GM19193 (cell line): ENCODE results near the gene LARGE2.

Source experiments
- POLR2A ChIP-seq: IDR thresholded peaks from 4 replicates; pipeline ENCODE4 v1.6.1; 2011; ENCODE audit not compliant: insufficient read depth, insufficient read length; ENCODE audit errors: extremely low read depth

LARGE2 gene

GRCh38 chr11:45930031-45930794 is 7.8 kb downstream of the LARGE2 start:
- no peak for TF ChIP-seq POLR2A

DNA sequence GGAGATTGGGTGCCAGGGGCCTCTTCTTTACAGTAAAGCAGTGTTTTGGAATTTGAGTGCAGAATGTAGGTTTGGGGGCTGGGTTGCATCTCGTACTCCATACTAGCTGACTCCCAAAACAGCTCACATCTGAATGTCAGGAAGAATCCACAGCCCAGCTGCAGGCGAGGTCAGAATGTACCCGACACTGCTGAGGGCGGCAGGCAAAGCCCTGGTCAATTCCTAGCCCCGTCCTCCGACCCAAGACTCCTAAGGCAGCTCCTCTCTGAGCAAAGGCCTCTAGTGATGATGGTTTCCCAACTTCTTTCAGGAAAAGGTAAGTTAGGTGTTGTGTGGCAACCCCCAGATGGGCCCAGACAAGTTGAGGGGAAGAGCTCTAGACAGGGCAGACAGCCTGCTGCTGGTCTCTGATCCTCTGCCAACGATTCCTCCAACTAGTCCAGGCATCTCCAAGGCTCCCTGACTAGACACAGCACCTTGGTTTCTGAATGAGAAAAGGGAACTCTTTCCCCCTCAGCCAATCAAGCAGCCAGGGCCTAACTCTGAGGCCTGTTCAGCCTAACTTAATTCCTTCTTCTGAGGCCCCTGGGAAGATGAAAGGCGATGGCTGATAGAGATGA is 8.6 kb downstream of the LARGE2 start:
- TF ChIP-seq POLR2A, result no peak

- TF ChIP-seq POLR2A, result no peak
These were observed 9.3 kb downstream of the LARGE2 start for GRCh38 chr11:45931739-45932138.

GRCh38 chr11:45932217-45932616 is 9.8 kb downstream of the LARGE2 start:
- TF ChIP-seq POLR2A, result no peak

DNA sequence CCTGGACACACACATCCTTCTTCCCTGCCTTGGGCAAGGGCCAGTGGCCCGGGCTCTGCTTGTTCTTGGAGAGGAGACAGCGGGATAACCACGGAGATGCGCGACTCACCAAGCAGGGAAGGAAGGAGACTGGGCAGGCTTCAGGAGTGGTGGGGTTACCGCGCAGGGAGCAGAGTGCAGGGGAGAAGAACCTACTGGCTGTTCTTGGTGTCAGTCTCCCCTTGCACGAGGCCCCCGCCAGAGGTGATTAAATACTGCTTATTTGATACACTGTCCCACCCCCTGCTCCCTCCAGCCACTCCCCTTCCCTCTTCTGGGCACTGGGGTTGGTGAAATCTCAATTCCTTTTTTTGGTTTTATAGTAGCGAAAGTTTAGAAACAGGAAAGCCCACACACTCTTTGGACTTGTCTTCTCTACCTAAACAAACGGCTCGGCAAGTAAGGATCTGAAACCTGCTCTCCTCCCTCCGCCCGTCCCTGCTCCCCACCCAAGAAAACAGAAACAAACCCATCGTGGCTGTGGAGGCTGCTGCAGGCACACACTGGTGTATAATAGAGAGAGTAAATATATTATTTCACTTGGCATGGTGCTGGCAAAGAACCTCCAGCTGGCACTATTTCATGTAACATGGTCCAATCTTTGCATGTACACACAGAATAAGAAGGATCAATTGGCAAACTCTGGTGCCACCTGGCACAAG is 10.8 kb downstream of the LARGE2 start:
- TF ChIP-seq POLR2A, result no peak

- TF ChIP-seq POLR2A, result no peak
These were observed 11.6 kb downstream of the LARGE2 start for GRCh38 chr11:45933846-45934579.

DNA sequence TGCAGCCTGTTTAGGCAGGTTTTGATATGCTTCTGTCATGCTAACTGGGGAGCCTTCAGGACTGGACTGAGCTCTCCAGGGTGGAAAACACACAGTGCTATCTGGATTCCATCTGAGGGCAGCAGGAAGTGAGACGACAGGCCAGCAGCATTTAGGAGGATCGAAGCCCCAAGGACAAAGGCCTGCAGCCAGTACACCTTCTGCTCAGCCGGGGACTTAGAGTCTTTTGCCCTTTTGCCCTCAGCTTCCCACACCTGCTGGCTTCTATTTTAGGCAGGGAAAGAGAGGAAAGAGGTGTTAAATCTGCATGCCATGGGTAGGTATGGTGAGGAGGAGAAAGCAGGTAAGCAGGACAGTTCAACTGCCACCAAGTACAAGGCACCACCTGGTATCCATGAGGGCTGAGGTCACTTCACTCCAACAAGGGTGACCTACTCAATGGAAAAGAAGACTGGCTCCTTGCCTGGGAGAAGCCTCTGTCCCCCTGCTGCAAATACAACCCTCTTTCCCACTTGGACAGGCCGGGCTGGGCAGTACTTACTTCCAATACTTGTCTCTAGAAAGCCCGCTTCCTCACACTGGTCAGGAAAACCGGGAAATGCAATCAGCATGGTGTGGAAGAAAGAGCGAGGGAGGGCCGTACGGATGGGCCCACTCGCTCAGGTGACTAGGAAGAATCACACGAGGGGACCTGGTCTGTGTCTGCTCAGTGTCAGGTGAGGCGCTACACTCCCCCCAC is 12.3 kb downstream of the LARGE2 start:
- TF ChIP-seq POLR2A, result no peak

GRCh38 chr11:45935349-45936064 is 13.1 kb downstream of the LARGE2 start:
- no peak for TF ChIP-seq POLR2A

DNA sequence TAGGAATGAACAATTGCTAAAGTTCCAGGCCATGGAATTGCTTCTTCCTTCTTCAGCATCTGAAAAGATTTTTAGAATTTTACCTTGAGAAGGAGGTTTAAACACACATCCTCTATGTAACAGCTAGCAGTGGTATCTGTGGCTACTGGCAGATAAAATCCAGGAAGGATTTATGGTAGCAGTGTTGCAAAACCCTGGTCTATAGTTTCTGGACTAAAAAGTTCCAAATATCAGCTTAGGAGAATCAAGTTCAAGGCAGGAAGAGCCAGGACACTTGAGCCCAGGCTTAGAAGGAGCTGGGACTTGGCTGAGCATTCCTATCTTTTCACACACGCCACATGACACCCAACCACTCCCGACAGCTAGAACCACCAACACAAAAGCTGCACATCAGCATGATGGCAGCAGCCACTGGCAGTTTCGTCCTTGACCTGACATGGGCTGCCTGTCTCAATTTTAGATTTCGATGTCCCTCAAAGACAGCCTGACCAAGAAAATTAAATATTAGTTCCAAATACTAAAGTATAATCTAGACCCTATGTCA is 14.1 kb downstream of the LARGE2 start:
- TF ChIP-seq POLR2A, result no peak

DNA sequence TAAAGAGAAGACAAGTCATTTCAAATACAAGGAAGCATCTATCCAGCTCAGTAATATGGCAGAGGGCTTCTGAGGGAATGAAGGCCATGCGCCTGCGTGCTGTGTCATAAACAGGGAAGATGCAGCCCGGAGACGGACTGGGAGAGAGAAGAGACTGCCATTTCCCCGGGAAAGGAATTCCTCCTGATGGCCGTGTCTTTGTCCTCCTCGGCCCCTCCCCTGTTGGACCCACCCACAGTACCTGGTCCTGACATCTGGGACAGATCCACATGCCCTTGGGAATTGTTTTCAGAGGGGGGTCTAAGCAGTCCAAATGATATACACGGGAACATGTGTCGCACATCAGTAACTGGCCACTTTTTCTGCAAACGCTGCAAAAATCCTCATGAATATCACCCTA is 15.5 kb downstream of the LARGE2 start:
- no peak for TF ChIP-seq POLR2A

- TF ChIP-seq POLR2A, result no peak
These were observed 17.4 kb downstream of the LARGE2 start for GRCh38 chr11:45939836-45940235.

GRCh38 chr11:45941285-45941684 is 18.8 kb downstream of the LARGE2 start:
- no peak for TF ChIP-seq POLR2A

- no peak for TF ChIP-seq POLR2A
These were observed 19.9 kb downstream of the LARGE2 start for GRCh38 chr11:45942381-45942780.
